Gastroesophageal sphincter (tissue), 3 donors: Measurements from ENCODE around the gene SSX4.
"Not testable (repeated sequence)": the region's sequence is repeated elsewhere in the genome, so short reads cannot be mapped to it uniquely, and the experiment has no call there.

Source experiments
- EP300 ChIP-seq: sonication (generic); formaldehyde crosslinking; IDR thresholded peaks from one replicate; pipeline ENCODE4 v1.6.1; 2017; ENCODE audit warnings: antibody characterized with exemption, mild to moderate bottlenecking
- POLR2A ChIP-seq, 2 donors: fragments of 450-650 bp; IDR thresholded peaks; one replicate each; pipeline ENCODE4 v1.6.1; 2017; ENCODE audit warnings: antibody characterized with exemption in 2 of 2, mild to moderate bottlenecking in 2 of 2, moderate library complexity in 1 of 2
- TF ChIP-seq, protein P1 (sequence below), 4 experiments: fragments of 200-600 bp in 2 of 4; fragments of 450-650 bp in 2 of 4; sonication (generic) in 1 of 4; IDR thresholded peaks; one replicate each; pipeline ENCODE4 v1.5.1; 2017 to 2019; ENCODE audit warnings: antibody characterized with exemption in 4 of 4, mild to moderate bottlenecking in 2 of 4, moderate library complexity in 2 of 4

GRCh38 chrX:48359281-48359680, 24.1 kb upstream of the SSX4 start:
- TF ChIP-seq, protein P1, sequence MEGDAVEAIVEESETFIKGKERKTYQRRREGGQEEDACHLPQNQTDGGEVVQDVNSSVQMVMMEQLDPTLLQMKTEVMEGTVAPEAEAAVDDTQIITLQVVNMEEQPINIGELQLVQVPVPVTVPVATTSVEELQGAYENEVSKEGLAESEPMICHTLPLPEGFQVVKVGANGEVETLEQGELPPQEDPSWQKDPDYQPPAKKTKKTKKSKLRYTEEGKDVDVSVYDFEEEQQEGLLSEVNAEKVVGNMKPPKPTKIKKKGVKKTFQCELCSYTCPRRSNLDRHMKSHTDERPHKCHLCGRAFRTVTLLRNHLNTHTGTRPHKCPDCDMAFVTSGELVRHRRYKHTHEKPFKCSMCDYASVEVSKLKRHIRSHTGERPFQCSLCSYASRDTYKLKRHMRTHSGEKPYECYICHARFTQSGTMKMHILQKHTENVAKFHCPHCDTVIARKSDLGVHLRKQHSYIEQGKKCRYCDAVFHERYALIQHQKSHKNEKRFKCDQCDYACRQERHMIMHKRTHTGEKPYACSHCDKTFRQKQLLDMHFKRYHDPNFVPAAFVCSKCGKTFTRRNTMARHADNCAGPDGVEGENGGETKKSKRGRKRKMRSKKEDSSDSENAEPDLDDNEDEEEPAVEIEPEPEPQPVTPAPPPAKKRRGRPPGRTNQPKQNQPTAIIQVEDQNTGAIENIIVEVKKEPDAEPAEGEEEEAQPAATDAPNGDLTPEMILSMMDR (IDR thresholded peaks at IDR 0.05): not testable (repeated sequence)
- not testable (repeated sequence) for TF ChIP-seq POLR2A (IDR thresholded peaks at IDR 0.05); EP300
